Measurements from ENCODE around the gene PANX1.

PANX1 gene

DNA sequence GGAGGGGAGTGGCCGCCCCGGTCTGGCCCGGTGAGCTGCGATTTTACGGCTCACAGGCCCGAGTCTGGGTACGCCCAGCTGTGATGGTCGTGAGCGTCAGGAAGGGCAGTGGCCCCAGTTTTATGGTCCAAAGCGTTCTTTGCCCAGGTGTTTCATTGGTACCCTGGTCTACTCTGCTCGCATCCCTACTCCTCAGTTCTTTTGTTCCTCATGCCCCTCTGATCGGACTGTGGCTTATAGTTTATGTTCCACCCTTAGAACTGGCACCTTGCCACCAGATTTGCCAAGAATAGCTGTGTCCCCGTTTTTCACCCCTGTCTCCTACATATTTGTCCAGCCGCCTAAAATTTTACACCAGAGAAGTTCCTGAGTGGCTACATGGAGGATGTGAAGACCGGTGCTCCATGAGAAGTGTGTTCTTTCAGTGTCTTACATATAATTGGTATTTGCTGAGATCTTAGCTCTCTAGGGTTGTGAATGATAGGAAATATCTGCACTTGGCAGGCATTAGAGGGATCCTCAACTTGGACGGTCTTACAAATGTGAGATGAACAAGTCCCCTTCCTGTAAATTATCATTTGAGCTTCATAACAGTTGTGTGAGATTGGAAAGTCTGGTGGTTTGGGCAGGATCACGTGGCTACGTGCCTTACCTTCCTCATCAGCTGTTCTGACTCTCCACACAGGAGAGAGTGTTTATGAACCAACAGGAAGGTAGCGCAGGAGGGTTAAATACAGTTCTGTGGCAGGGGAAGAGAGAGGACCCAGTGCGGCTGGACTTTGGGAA lies 1.1 kb downstream of the PANX1 start:
- peak; percentile 44 for DNase-seq

DNA sequence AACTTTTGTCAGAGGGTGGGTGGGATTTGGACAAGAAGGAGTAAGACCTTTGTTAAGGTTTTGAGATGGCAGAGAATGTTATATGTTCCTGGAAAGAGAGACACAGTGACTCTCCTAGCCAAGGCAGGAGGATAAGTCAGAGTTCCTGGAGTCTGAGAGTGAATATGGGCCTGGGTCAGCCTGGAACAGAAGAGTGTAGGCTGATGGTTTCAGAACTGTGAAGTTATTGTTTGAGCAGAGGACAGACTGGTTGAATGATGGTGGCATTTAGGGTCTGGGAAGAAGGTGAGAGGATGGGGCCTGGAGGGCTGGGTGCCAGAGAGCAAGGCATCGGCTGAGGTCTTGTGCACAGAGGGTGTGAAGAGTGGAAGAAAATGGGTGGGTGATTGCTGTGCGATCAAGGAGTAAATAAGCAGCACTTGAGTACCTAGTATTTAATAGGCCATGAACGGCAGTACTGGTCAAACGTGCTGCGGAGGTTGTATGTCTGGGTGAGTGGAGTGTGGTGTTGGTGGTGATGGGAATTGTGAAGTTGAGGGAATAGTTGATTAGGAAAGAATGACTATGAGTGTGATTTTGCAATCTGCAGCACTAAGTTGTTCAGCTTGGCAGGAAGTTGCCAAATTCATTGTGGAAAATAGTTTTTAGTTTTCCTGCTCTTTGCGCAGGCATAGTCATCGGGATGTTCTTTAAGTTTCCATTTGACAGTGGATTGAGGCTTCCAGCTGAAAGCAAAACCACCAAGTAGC lies 1.8 kb downstream of the PANX1 start:
- DNase-seq = no peak

DNA sequence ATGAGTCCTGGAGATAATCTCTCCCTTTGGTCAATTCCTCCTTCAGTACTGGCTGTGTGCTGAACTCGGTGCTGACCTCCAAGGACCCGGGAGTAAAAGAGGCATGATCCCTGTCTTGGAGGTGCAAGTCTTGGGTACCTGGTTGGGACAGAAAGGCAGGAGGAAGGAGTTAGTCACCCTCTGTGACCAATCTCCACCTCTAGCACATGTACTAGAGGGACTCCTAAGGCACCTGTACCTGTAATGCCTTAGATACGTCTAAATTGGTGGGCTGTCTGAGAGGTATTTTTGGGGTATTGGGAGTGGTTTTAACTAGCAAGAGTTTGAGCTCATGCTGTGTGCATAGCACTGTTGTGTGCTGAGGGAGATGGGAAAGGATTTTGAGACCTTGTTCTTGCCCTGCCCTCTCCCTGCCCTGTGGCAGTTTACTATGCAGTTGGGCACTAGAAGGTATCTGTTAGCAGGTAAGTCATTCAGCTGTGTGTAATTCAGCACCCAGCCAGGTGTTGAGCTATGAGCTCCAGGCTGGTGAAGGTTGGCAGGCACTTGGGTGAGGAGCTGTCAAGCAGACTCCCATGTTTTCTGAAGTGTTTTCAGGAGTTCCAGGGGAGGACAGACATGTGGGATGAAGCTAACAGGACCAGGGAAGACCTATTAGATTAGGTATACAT lies 2.5 kb downstream of the PANX1 start:
- DNase-seq = no peak

DNA sequence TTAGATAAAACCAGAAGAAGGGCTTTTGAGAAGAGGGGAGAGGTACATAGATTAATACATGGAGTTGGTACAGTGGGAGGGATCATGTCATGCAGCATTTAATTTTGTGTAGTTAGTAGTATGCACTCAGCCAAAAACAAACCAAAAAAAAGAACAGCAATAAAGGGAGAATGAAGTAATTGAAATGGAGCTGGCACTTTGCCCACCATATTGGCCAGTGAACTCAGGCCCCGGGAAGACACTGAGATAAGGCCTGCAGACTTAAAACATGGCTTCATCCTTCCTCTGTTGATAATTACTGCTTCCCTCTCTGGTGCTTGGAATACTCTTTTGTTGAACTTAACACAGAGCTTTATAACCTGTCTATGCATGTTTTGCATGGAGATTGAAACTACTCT lies 3.1 kb downstream of the PANX1 start:
- DNase-seq = no peak

DNA sequence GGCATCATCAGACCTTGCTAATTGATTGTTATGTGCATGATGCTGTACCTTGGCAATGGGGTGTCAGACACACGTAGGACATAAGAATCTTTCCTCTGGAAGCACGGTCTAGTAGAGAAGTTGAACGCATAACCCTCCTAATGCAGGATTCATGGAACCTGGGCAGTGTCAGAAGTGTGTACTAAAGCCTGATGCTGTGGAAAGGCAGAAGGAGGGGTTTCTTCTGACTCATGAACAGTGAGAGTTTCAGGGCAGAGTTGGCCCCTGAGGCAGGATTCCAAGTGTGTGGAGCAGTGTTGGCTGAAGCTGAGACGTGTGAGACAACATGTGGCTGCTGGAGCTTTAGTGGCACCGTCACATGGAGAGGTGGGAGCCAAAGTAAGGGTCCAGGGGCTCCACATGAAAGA lies 3.5 kb downstream of the PANX1 start:
- DNase-seq = no peak

DNA sequence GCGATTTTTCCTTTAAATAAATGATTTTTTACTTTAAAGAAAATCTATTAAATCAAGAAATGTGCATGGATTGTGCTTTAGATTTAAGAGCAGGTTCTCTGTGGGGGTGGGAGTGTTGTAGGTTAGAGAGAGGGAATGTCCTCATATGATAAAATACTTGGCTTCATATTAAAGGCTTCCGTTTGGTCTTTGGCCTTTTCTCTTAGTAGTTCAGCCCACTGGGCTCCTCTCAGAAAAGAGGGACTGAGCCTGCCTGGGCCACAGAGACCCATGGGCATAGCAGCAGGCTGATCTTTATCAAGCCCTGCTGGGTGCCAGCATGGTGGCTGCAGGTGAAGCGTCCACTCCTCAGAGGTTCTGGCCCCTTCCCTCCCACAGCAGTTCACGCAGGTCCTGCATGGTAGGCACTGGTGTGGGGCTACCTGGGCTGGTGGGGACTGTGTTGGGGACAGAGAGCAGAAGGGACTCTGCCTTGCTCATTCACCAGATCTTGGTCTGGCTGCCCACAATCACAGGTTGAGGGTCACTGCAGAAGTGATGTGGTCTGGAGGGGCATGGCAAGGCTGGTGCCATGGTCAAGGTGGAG lies 4.3 kb downstream of the PANX1 start:
- no peak for DNase-seq

DNA sequence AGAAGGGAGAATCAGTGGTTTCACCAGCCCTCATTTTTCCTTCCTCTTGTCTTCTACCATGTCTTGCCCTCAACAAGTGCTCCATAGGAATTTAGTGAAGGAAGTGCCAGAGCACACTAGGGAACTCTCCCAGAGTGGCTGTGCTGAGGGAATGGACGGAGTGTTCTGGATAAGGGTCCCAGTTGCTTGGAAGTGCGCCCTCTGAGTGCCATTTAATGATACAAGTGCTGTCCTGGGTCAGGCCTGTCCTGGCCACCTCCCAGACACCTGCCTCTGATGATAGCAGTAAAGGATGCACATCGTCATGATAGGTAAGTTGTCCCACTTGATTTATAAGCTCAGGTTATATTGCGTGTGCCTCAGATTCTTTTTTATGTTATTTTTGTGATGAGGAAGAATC lies 5.1 kb downstream of the PANX1 start:
- no peak for DNase-seq

DNA sequence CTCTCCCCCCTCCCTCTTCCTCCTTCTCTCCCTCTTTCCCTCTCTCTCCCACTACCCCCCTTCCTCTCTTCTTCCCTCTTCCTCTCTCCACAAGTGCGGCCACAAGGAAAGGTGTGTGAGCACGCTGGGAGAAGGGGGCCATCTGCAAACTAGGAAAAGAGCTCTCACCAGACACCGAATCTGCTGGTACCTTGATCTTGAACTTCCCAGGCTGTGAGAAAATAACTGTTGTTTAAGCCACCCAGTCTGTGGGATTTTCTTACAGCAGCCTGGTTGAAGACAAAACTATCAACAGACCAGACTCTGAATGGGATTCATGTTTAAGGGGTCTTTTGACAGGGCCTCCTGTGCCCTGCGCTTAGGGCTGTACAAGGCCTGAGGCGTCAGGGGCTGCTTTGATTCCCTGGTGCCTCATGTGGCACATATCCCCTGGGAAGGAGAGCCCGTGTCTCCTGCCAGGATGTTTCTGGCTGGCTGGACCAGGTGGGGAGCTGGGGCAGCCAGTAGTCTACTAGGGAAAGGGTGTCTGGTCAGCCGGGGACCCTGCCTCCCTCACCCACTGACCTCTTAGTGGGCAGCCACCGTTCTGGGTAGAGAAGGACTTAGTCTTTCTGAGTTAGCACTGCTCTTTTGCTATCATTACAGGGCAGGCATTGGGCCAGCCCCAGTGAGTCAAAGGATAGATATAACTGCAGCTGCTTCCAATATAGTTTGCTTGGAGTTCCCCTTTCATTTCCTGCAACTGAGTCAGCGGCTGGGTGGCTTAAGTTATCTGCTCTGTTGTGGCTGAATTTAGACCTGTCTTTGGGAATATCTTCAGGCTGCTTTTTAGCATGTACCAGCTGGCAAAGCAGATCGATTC lies 6.2 kb downstream of the PANX1 start:
- peak; percentile 51 for DNase-seq

DNA sequence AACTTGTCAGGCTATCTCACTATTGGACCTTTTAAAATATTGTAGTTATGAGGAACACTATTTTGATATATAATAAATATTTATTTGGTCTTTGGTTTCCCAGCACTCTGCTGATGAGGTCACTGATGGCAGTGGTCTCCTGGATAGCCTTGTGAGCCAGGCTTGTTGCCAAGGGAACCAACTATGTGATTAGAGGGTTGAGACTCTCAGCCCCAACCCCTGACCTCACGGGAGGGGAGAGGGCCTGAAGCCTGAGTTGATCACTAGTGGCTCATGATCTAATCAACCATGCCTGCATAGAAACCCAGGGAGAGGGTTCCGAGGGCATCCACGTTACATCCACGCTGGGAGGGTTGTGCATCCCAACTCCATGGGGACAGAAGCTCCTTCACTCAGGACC lies 10.8 kb downstream of the PANX1 start:
- DNase-seq = no peak

DNA sequence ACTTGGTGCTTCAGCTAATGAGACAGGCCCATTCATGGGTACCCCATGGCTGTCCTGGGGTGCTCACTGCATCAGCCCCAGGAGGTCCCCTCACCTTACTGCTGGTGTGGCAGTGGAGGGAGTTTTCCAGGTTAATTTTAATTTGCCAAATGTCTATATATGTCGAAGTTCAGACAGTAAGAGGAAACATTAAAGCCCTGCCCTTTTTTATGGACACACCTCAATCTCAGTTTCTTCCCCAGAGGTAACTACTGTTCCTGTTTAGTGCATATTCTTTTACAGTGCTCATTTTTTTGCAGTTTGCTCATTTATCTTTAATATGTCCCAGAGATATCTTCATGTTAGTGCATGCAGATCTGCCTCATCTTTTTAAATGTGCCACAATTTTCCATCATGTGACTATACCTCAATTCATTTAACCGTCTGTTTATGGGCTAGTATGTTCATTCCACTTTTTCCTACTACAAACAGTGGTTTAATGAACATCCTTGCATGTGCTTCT lies 11.6 kb downstream of the PANX1 start:
- DNase-seq = no peak

DNA sequence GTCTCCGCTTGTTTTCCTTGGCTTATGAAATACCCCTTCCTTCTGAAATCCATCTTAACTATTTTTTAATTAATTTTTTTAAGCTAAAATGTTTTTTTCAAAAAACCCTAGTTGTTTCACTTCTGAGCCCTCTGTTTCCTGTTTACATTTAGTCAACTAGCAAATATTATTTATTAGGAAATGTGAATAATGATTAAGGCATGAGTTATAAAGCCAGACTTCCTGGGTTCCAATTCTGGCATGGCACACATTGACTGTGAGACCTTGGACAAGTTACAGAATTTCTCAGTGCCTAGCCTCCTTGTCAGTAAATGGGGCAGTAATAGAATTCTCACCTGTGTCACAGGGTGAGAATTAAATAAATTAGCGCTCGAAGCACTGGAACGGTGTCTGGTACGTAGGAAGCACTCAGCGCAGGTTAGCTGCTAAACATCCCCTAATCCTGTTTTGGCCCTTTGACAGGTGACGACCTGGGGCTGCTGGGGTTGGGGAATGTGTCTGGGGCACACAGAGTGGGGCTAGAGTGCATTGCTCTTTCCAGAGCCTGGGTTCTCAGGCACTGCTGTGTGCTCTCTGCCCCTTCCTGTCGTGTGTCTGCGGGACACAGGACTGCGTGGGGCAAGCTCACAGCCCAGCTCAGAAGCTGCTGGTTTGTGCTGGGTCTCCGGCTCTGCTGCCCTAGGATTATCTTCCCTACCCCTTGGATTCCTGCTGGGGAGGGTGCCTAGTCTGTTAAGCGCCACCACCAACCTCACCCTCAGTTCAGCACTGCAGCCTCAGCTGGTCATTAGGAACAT lies 13.1 kb downstream of the PANX1 start:
- no peak for DNase-seq

DNA sequence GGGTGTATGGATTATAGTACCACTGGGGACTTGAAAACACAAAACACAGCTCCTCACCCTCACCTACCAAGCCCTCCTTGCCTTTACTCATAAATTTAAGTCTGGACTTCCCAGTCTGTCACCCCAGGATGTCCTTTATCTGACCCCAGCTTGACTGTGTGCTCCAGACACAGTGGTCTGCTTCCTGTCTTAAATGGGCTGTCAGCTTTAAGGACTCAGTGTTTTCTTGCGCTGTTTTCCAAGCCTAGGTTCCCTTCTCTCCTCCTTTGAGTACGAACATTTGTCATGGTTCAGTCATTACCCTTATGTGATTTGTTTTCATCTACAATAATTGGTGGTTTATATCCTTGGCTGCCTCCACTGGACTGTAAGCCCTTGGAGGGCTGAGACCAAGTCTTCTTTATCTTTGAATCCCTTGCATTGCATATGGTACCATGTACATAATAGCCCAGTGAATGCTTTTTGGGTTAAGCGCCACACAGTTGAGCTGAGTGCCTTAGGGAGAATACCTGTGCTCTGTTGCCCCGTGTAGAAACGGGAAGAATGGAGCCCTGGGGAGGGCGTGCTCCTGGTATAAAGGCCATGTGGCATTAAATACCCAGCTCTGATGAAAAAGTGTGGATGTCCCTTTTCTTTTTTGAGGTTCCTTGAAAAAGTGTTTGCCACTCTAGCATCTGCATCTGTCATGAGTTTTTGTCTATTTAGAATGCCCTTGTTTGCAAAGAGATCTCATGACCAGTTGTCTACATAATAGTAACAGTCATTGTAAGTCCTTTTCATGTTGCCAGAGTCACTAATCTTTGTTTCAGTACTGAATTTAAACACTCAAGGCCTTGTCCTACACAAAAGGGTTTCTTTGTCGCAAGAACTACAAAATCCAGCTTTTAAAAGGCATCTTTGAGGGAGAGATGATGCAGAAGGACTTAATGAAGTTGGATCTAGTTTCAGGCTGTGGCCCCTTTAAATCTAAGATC lies 14.0 kb downstream of the PANX1 start:
- no peak for DNase-seq

DNA sequence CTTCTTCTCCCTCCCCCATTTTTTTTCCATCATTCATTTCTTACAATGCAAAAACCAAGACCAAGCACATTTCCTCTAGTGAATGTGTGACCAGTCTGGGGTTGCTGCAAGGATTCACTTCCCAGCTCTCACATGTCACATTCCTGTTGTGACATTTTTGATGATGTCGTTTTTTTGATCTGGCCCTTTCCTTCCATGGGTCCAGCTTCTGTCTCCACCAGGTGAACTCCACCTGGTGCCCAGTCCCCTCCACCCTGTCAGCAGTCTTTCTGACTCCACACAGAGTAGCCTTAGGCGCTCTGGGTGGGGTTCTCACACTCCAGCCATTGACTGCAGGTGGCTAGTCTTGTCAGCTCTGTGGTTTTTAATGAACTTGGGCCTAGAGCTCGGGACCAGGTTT lies 15.6 kb downstream of the PANX1 start:
- no peak for DNase-seq

DNA sequence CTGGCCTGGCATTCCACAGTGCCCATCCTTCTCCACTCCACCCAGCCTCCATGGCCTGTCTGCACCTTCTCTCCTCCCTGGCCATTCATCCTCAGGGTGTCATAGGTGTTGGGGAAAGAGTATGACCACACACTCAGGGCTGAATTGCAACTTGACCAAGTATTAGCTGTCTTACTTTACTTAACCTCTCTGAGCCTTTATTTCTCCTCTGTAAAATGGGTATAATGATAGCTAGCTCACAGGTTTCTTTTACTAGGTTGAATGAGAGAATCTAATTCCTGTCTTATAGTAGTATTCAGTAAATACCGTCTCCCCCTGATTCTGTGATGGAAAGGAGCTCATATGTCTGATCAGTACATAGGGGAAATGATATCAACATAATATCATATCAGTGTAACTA lies 16.0 kb downstream of the PANX1 start:
- no peak for DNase-seq

DNA sequence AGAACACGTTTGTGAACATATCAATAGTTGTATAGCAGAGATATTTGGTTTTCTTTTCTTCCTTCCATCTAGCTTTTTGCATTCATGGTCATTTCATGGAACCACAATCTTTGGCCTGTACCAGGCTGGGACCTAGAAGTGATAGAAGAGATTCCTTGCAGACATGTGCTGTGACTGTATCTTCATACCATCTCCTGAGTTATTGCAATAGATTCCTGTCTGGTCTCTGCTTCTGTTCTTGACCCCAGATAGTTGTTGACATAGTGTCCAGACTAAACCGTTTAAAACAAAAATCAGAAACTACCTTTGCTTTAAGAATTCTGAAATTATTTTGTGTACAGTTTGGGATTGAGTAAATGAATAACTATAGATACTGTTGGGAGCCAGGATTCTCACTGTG lies 16.8 kb downstream of the PANX1 start:
- no peak for DNase-seq

DNA sequence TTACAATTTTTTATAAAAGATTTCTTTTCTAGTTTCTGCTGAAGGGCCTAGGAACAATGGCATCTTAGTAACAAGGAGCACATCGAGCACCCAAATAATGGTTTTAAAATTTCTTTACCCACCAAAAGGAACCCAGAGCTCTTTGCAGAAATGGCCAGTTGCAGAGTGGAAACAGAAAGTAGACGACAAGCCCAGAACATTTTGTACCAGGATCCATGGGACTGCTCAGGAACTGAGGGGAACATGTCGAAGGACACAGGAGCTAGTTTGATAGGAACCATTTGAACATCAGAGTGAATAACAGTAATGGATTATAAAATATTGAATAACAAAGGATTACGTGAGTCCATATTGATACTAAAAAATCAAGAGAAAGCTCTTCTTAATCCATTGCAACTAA lies 17.3 kb downstream of the PANX1 start:
- DNase-seq = no peak

DNA sequence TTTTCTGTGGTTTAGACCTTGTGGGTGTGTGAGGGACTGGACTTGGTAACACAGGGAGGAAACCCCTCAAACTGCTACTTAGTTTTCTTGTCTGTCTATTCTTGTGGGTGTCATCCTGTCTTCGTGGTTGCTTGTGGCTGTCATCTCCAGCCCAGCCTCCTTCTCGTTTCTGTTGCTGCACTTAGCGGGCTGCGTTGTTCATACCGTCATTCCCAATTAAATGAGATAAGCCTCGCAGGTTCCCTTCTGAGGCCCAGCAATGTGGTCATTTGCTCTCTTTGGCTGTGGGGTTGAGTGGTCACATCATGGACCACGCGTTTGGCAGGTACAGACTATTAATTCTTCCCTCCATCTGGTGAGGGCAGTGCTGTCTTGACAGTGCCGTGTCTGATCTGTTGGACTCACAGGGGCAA lies 18.8 kb downstream of the PANX1 start:
- DNase-seq = peak; percentile 47

DNA sequence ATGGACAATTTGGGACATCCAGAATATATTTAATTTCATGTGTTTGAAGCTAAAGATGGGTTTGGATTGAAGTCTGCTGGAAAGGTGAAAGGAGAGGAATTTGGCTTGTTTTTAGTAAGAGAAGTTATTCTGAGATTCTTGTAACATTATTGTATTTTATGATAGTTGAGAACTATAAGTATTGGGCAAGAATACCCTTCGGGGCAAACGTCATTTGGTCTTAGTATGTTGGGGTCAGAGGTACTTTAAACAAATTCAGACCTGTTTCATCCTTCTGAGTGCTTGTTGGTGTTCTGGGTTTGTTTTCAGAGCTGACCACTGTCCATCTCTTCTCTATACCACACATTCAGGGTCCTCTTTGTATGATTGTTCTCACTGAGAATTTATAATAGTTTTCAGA lies 19.5 kb downstream of the PANX1 start:
- DNase-seq = no peak

DNA sequence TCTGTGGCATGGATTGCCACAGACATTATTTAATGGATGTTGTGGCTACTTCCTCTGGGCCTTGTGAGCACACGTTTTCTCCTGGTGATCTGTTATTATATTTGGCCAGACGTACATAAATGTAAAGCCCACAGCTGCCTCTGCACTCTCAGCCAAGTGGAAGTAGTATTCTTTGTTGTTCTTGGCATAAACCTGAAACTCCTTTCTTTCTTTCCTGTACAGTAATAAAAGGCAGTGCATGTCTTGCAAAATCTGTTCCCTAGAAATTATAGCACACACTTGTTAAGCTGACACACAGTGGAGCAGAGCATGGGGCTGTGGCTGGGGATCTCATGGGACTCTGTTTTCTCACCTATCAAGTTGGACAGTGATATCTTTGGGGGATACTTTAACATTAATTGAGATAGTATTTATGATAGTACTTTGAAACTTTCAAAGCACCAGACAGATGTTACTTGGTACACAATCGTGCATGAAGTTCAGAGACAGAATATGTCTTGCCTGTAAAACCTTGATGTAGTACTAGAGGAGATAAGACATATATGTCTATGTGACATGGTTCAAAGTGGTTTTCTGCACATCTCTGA lies 20.9 kb downstream of the PANX1 start:
- peak; percentile 22 for DNase-seq

DNA sequence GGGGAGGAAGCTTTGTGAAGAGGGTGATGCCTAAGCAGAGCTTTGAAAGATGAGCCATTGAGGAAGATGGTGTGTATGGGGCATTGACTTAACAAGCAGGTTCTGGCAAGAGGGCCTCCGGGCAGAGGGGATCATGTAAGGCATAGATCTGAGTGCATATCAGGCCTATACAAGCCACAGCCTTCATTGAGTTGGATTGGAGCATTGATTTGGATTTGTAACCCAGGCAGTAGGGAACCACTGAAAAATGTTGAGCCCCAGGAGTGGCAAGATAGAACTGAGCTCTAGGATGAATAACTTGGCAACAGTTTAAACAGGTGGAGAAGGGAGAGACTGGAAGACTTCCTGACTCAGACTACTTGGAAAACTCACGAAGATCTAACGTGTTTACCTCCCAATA lies 21.4 kb downstream of the PANX1 start:
- no peak for DNase-seq
